K562 (cell line): ENCODE measurements around the gene PRCC. TPM values are rescaled to one million over a fixed set of nuclear protein-coding genes. Genes with fewer than 3 reads are reported as not detected.

Experiments
- ATF7 ChIP-seq: fragments of 450-650 bp; IDR thresholded peaks from 2 replicates; pipeline ENCODE4 v1.7.1; 2014; ENCODE audit warnings: mild to moderate bottlenecking, moderate library complexity
- DACH1 ChIP-seq: fragments of 450-650 bp; IDR thresholded peaks from 2 replicates; pipeline ENCODE4 v1.6.1; 2018; ENCODE audit not compliant: partially characterized antibody
- KAT7 ChIP-seq: sonication (generic); formaldehyde crosslinking; IDR thresholded peaks from 2 replicates; pipeline ENCODE4 v1.8.0; 2022; ENCODE audit warnings: missing genetic modification reagents, mild to moderate bottlenecking, borderline replicate concordance
- MYC ChIP-seq, 2 experiments: fragments of 250-450 bp in 1 of 2; sonication (Bioruptor Pico) in 1 of 2; IDR thresholded peaks; 2 replicates each; pipeline versions ENCODE4 v1.5.1 to v1.6.1; 2012 to 2021; ENCODE audit warnings: low read depth in 2 of 2, borderline replicate concordance in 1 of 2, improper control_type of control experiment in 1 of 2, low read length in 1 of 2, mild to moderate bottlenecking in 1 of 2, moderate library complexity in 1 of 2
- NEUROD1 ChIP-seq: fragments of 150-350 bp; IDR thresholded peaks from 2 replicates; pipeline ENCODE4 v1.6.1; 2014; ENCODE audit warnings: borderline replicate concordance, low read length, low read depth; ENCODE audit not compliant: partially characterized antibody
- POLR2AphosphoS5 ChIP-seq: IDR thresholded peaks from 2 replicates; pipeline ENCODE4 v1.6.1; 2011; ENCODE audit warnings: mild to moderate bottlenecking, low read depth, low read length, moderate library complexity; ENCODE audit not compliant: control insufficient read depth, insufficient read depth
- POLR3A ChIP-seq: IDR thresholded peaks from 2 replicates; pipeline ENCODE4 v1.6.1; 2011; ENCODE audit warnings: borderline replicate concordance, mild to moderate bottlenecking, moderate library complexity; ENCODE audit not compliant: insufficient read length, insufficient read depth; ENCODE audit errors: extremely low read depth
- SOX6 ChIP-seq: fragments of 450-650 bp; IDR thresholded peaks from 2 replicates; pipeline ENCODE4 v1.6.1; 2014; ENCODE audit warnings: mild to moderate bottlenecking
- WHSC1 ChIP-seq: IDR thresholded peaks from one replicate; pipeline ENCODE4 v1.6.1; 2012; ENCODE audit warnings: low read length, control low read depth, inconsistent platforms
- ZNF124 ChIP-seq: sonication (generic); formaldehyde crosslinking; IDR thresholded peaks from 2 replicates; pipeline ENCODE4 v1.8.1; 2022; ENCODE audit warnings: missing genetic modification reagents
- ZNF184 ChIP-seq: sonication (generic); formaldehyde crosslinking; IDR thresholded peaks from 2 replicates; pipeline ENCODE4 v1.5.0; 2020; ENCODE audit warnings: missing genetic modification reagents
- polyA plus RNA-seq, 8 experiments: library from polyadenylated mRNA; depleted of rRNA in 4 of 8; stranded (reverse) in 5 of 8; unstranded in 3 of 8; fragments of >200 nt; fragmentation: Nextera tagmentation in 2 of 8; fragmentation: Illumina TruSeq in 1 of 8; extraction: Ambion mirVana in 2 of 8; extraction: Trizol in 1 of 8; gene quantifications; 2 replicates each; pipeline versions ENCODE4 v1.2.1 to v1.2.3, GENCODE V29; 2011 to 2014; ENCODE audit warnings: inconsistent platforms in 1 of 8, missing spikeins in 1 of 8
- total RNA-seq, 7 experiments: library from RNA; depleted of rRNA in 6 of 7; stranded (reverse); fragments of >200 nt in 6 of 7; fragmentation: Illumina TruSeq in 2 of 7; extraction: Trizol in 2 of 7; gene quantifications; 2 replicates each; pipeline versions ENCODE4 v1.2.1 to v1.2.3, GENCODE V29; 2011 to 2021; ENCODE audit warnings: low replicate concordance in 1 of 7
- TF ChIP-seq, protein P1 (sequence below): sonication (generic); formaldehyde crosslinking; IDR thresholded peaks from 2 replicates; pipeline ENCODE4 v1.8.1; 2023; ENCODE audit warnings: mild to moderate bottlenecking, missing genetic modification reagents
- TF ChIP-seq, protein P2 (sequence below), 2 experiments: IDR thresholded peaks in 1 of 2; conservative IDR thresholded peaks in 1 of 2; 2 replicates each; pipeline ENCODE4 v1.6.1; 2016; ENCODE audit warnings: low read depth in 2 of 2, mild to moderate bottlenecking in 1 of 2, missing compliant biosample characterization in 1 of 2, missing genetic modification characterization in 1 of 2, moderate library complexity in 1 of 2
- TF ChIP-seq, protein P3 (sequence below): fragments of 450-650 bp; IDR thresholded peaks from 2 replicates; pipeline ENCODE4 v1.6.1; 2018; ENCODE audit not compliant: partially characterized antibody
- TF ChIP-seq, protein P4 (sequence below): fragments of 250-450 bp; sonication (Bioruptor Pico); IDR thresholded peaks from 2 replicates; pipeline ENCODE4 v1.4.0; 2020; ENCODE audit warnings: mild to moderate bottlenecking, moderate library complexity

The PRCC gene
- total and polyA plus RNA-seq, 9 of the 15 experiments (the other 6 are each of a cell fraction or from before 2014, with no cell fraction given), result 23.9 to 201 (median 41.1) TPM

DNA sequence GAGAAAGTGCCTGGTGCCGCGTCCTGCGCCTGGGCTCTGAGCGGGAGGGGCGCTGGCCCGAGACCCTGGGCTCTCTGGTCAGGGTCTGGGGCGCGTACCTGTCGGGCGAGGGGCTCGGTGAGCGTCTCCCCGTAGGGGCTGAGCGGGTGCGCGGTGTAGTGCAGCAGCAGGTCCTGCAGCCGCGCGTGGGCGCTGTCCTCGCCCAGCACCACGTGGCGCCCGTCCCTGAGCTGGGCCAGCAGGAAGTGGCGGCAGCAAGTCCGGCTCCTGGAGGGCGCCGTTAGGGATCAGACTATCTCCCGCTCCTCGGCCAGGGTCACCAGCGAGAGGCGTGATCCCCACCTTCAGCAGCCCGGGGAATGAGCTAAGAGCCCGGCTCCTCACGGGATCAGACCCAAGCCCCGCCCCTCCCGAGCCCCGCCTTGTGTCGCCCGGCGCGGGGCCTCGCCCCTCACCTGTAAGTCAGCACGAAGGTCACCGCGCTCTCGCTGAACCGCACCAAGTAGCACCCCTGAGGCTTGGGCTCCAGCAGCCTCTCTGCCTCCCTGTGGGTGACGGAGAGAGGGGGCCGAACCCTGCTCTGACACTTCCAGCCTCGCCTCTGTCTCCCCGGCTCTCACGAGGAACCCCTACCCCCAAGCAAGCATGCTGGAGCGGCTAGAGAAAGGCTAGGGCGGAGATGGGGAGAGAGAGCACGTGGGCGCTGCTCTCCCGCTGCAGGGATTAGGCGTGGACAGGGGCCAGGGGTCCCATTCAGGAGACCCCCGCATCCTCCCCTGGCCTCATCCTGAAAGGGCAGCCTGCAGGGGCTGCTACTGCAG lies 46.6 kb downstream of the PRCC start (continued):
- TF ChIP-seq, protein P1, sequence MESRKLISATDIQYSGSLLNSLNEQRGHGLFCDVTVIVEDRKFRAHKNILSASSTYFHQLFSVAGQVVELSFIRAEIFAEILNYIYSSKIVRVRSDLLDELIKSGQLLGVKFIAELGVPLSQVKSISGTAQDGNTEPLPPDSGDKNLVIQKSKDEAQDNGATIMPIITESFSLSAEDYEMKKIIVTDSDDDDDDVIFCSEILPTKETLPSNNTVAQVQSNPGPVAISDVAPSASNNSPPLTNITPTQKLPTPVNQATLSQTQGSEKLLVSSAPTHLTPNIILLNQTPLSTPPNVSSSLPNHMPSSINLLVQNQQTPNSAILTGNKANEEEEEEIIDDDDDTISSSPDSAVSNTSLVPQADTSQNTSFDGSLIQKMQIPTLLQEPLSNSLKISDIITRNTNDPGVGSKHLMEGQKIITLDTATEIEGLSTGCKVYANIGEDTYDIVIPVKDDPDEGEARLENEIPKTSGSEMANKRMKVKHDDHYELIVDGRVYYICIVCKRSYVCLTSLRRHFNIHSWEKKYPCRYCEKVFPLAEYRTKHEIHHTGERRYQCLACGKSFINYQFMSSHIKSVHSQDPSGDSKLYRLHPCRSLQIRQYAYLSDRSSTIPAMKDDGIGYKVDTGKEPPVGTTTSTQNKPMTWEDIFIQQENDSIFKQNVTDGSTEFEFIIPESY (CRISPR knock-in tag), result peak; percentile 91
- TF ChIP-seq NEUROD1, result peak; percentile 49
- TF ChIP-seq POLR2AphosphoS5, result peak; percentile 59; the same call in 1 of the 2 replicates
- TF ChIP-seq ZNF124 (CRISPR knock-in tag), result no peak
- no peak for TF ChIP-seq POLR3A
- TF ChIP-seq, protein P2, sequence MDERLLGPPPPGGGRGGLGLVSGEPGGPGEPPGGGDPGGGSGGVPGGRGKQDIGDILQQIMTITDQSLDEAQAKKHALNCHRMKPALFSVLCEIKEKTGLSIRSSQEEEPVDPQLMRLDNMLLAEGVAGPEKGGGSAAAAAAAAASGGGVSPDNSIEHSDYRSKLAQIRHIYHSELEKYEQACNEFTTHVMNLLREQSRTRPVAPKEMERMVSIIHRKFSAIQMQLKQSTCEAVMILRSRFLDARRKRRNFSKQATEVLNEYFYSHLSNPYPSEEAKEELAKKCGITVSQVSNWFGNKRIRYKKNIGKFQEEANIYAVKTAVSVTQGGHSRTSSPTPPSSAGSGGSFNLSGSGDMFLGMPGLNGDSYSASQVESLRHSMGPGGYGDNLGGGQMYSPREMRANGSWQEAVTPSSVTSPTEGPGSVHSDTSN (CRISPR knock-in tag; IDR thresholded peaks at IDR 0.05; ENCODE audit: low read depth), result 0 out of 2 replicates have a peak, but pooled peaks have one; percentile 29
- TF ChIP-seq, protein P2 (tag; conservative IDR thresholded peaks at IDR 0.05; ENCODE audit: low read depth), result no peak
- TF ChIP-seq ZNF184 (CRISPR knock-in tag), result no peak
- TF ChIP-seq, protein P3, sequence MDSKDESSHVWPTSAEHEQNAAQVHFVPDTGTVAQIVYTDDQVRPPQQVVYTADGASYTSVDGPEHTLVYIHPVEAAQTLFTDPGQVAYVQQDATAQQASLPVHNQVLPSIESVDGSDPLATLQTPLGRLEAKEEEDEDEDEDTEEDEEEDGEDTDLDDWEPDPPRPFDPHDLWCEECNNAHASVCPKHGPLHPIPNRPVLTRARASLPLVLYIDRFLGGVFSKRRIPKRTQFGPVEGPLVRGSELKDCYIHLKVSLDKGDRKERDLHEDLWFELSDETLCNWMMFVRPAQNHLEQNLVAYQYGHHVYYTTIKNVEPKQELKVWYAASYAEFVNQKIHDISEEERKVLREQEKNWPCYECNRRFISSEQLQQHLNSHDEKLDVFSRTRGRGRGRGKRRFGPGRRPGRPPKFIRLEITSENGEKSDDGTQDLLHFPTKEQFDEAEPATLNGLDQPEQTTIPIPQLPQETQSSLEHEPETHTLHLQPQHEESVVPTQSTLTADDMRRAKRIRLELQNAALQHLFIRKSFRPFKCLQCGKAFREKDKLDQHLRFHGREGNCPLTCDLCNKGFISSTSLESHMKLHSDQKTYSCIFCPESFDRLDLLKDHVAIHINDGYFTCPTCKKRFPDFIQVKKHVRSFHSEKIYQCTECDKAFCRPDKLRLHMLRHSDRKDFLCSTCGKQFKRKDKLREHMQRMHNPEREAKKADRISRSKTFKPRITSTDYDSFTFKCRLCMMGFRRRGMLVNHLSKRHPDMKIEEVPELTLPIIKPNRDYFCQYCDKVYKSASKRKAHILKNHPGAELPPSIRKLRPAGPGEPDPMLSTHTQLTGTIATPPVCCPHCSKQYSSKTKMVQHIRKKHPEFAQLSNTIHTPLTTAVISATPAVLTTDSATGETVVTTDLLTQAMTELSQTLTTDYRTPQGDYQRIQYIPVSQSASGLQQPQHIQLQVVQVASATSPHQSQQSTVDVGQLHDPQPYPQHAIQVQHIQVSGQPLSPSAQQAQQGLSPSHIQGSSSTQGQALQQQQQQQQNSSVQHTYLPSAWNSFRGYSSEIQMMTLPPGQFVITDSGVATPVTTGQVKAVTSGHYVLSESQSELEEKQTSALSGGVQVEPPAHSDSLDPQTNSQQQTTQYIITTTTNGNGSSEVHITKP, result peak; percentile 34
- TF ChIP-seq DACH1, result peak; percentile 36
- TF ChIP-seq, protein P4, sequence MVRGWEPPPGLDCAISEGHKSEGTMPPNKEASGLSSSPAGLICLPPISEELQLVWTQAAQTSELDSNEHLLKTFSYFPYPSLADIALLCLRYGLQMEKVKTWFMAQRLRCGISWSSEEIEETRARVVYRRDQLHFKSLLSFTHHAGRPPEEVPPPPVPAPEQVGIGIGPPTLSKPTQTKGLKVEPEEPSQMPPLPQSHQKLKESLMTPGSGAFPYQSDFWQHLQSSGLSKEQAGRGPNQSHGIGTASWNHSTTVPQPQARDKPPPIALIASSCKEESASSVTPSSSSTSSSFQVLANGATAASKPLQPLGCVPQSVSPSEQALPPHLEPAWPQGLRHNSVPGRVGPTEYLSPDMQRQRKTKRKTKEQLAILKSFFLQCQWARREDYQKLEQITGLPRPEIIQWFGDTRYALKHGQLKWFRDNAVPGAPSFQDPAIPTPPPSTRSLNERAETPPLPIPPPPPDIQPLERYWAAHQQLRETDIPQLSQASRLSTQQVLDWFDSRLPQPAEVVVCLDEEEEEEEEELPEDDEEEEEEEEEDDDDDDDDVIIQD (CRISPR knock-in tag), result no peak
- TF ChIP-seq WHSC1, result no peak
- TF ChIP-seq KAT7, result peak; percentile 93
- peak; percentile 70 for TF ChIP-seq SOX6
- TF ChIP-seq MYC (IDR thresholded peaks at IDR 0.05; ENCODE audit: low read depth, low read length), result peak; percentile 100
- peak; percentile 99 for TF ChIP-seq MYC (CRISPR knock-in tag; IDR thresholded peaks at IDR 0.05; ENCODE audit: borderline replicate concordance, low read depth)
- TF ChIP-seq ATF7, result peak; percentile 79
